ENCODE results near the gene GRIK3.

- no peak for TF ChIP-seq CTCF (conservative IDR thresholded peaks at IDR 0.05 in 1 of 2, IDR thresholded peaks at IDR 0.05 in 1 of 2; ENCODE audit: extremely low read depth in 1 of 2, insufficient read depth in 1 of 2, low read depth in 1 of 2, low read length in 2 of 2)
- TF ChIP-seq EZH2 (IDR thresholded peaks at IDR 0.05; ENCODE audit: borderline replicate concordance, low read length) = no peak
Measured at GRCh38 chr1:36754366-36754765, 279.9 kb downstream of the GRIK3 start.
